GM19351 (cell line): ENCODE results near the gene HOXB2.
"Not testable (repeated sequence)": the region's sequence is repeated elsewhere in the genome, so short reads cannot be mapped to it uniquely, and the experiment has no call there.

Source experiments
- ATAC-seq: cut with Tn5 transposase; IDR thresholded peaks from one replicate; pipeline ENCODE4 v1.9.1; 2021; ENCODE audit warnings: mild to moderate bottlenecking, moderate library complexity; ENCODE audit not compliant: unreplicated experiment

Gene HOXB2

DNA sequence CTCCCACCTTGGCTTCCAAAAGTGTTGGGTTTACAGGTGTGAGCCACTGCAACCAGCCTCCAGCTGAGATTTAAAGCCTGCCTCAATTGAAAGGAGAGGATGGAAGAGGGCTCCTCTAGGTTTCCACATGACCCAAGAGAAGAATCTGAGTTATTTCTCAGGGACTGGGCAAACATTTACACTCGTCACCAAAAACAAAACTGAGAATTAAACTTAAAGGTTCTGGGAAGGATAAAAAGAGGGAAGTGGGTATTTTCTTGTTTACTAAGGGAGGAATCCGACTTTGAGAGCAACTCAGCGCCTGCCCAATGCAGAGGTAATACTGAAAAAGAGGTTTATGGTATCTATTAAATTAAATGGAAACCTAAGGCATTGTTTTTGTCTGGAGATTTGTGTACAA, 27.4 kb downstream of the HOXB2 start:
- ATAC-seq, result no peak

DNA sequence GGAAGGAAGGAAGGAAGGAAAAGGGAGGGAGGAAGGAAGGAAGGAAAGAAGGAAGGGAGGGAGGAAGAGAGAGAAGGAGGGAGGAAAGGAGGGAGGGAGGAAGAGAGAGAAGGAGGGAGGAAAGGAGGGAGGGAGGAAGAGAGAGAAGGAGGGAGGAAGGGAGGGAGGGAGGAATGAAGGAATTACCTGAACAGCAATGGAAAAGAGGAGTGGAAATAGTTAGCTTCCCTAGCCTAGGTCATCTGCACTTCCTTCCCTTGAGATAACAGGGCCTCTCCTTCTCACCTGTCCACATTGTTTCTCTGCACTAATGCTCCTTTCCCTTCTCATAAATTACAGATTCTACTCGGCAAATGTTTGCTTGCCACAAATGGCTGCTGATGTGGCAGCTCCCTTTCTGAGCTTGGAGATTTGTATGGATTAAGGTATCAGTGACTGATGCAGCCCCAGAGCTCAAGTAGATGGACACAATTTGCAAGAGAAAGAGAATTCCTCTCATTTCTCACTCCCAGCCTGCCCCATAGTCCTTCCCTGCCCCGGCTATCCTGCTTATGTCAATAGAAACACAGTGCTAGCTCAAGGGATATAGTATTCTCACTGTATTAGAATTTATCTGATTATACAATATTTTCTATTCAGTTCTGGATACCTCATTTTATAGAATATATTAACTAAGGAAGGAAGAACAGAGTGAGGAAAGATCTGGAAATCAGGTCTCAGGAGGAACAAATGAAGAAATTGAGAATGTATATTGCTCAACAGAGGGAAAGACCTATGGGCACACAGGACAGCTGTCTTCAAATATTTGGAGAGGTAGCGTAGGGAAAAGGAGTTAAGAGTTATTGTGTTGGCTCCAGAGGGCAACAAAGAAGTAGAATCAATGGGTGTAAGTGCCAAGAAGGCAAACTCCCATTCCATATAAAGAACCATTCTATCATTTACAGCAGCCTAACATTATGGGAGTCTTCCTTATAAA, 28.7 kb downstream of the HOXB2 start:
- no peak for ATAC-seq

DNA sequence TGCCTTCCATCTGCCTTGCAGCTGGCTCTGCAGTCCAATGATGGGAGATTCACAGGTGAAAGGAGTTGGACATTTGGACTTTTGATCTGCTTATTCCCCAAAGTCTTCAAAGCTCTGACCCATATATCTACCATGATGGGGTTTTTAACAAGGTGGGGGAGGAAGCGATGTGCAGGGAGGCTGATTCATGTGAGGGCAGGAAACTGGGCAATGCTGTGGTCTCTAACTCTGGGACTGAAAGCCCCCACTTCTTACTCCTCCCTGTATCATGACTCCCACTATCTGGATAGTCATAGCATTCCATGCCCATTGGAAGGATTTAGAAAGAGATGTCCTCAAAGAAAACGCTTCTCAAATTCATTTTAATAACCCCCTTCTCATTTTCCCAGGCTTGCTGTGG, 30.4 kb downstream of the HOXB2 start:
- no peak for ATAC-seq

DNA sequence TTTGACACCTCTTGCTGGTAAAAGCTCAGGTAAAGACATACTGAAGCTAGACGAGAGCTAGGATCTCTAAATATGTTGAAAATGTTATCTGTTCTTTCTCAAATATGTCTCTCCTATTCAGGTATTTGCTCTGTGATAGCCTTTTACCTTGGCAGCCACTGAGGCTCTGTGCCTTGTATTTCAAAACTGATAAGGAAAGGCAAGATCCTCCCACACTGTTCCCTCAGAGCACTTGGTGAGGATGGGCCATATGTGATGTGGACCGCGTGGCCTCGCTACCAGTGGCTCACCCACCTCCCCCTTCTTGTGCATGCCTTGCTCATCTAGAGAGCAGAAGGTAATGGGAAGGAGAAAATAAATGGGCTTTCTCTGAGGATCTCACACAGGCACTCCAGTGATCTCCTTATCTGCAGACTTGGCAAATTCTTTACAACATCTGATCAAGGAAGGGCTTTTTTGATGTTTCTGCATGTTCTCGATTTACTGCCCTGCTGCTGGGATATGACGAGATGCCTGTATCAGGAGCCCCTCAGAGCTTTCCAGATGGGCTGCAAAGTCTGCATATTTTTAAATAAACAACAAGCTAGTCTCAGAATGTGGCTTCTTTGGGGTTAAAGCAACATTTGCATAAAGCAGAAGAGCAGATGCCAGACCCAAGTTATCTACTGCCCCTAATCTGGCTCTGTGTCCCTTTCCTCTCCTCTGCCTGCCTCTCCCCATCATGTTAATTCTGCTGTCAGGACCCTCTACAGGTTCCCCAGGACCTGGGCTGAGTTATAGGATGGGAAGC, 31.0 kb downstream of the HOXB2 start:
- peak; percentile 48 for ATAC-seq

DNA sequence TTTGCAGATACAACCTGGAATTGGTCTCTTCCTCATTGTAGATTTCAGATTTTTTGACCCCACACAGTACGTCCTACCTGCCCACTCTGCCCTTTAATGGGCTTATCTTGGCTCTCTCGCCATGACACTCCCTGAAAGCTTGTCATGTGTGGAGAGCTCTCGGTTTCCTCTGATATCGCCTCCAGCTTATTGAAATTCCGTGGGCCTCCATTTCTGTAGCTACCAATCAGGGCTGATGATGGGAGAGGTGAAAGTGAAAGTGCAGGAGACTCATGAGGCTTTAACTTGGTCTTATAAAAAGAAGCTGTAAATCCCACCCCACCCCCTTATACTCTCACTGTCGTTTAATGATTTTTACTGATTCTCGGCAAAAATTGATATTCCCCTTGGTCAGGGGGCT, 31.8 kb downstream of the HOXB2 start:
- ATAC-seq, result no peak

DNA sequence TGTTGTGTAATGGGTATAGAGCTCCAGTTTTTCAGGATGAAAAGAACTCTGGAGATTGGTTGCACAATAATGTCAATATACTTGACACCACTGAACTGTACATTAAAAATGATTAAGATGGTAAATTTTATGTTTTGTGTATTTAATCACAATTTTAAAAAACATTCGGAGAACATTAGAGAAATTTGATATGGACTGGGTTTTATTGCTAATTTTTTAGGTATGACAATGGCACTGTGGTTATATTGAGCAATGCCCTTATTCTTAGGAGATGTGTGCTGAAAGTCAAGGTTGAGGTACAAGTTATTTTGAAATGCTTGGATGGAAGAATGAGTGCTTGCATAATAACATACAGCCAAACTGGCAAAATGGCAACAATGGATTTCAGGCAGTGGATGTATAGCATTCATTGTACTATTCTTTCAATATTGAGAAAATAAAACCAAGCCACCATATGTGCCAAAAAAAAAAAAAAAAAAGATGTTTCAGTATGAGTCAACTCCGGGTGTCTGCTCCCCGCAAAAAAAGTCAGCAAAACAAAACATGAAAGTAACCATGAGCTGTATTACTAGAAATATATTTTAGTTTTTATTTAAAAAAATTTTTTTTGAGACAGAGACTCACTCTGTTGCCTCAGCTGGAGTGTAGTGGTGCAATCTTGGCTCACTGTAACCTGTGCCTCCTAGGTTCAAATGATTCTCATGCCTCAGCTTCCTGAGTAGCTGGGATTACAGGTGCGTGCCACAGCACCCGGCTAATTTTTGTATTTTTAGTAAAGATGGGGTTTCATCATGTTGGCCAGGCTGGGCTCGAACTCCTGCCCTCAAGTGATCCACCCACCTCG, 33.9 kb downstream of the HOXB2 start:
- ATAC-seq, result no peak

DNA sequence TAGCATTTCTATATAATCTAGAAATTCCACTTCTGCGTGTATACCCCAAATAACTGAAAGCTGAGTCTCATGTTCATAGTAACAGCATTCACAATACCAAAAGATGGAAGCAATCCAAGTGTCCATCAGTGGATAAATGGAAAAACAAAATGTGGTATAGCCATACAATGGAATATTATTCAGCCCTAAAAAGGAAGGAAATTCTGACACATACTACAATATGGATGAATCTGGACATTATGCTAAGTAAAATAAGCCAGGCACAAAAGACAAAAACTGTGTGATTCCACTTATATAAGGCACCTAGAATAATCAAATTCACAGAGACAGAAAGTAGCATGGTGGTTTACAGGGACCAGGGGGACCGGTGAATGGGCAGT, 34.5 kb downstream of the HOXB2 start:
- no peak for ATAC-seq

DNA sequence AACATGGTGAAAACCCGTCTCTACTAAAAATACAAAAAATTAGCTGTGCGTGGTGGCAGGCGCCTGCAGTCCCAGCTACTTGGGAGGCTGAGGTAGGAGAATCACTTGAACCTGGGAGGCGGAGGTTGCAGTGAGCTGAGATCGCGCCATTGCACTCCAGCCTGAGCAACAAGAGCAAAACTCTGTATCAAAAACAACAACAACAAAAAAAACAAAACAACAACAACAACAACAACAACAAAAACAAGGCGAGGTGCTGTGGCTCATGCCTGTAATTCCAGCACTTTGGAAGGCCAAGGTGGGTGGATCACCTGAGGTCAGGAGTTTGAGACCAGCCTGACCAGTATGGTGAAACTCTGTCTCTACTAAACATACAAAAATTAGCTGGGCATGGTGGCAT, 35.2 kb downstream of the HOXB2 start:
- ATAC-seq, result not testable (repeated sequence)

DNA sequence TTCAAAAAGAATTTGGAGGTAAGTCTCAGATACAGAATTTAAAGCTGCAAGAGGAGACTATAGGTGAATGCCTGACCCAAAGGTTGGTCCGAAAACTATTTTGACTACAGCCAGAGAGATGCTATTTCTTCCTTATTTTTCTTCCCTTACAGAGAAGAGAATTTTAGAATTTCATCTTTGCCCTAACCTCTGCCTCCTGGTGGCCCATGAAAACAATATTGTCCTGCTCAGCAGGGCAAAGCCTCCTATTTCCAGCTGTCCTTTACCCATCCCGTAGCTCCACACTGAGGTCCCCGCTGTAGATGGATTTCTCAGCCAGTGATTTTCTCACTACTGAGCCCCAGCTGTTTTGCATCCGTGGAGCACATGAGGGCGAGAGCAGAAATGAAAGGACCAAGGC, 38.7 kb downstream of the HOXB2 start:
- ATAC-seq, result no peak

DNA sequence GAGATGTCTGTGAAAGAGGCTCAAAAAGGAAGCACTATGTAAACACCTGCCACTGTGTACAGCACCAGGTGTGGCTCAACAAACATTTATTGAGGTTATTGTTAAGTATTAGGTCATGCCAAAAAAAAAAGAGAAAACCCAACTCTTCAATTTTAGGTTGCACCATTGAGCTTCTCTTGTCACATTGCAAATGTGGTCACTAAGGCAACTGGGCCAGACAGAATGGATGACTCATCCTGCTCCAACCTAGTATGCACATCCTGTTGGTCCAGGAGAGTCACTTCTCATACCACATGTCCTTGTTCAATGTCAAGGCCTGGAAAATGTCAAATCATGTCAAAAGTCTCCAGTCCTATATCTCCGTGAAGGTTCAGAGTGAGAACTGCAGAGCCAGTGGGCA, 39.1 kb downstream of the HOXB2 start:
- ATAC-seq, result peak; percentile 89

DNA sequence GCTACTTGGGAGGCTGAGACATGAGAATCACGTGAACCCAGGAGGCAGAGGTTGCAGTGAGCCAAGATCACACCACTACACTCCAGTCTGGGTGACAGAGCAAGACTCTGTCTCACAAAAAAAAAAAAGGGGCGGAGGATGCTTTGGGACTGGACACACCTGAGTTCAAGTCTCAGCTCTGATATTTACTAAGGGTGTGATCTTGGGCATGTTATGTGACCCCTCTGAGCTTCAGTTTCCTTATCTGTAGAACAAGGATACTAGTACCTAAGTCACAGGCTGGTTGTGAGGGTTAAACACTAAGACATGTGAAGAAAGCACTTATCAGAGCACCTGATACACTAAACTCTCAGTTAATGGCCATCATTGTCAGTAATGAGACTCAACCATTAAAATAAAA, 40.0 kb downstream of the HOXB2 start:
- ATAC-seq, result no peak

DNA sequence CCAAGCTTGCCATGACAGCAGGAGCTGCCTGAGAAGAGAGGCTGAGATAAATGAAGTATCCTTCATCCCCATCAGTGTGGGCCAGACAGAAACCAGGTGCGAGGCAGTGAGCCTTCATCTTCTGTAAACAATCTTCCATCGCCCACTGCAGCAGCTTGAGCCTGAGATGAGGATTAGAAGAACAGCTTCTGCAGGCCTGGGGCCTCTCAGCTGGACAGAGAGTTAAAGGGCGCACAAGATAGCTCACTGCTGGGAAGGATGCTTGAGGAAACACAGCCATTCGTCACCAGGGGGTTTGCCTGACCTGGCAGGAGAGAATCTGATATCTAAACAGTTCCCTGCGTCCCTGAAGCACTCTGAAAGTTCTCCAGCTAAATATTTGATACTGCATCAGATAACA, 41.2 kb downstream of the HOXB2 start:
- no peak for ATAC-seq

DNA sequence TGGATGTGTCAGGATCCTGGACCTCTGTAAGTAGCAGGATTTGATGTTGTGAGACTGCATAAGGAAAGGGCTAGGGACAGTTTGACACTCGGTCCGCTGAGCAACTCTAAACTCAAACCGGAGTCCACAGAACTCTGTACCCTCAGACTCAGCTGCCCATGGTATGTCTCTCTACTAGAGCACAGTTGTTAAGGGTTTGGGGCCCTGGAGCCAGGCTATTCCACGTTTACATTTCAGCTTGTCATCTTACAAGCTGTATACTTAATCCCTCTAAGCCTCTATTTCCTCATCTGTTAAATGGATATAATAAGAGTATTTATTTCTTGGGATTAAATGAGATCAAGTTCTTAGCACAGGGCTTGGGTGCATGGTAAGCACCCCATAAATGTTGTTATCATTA, 42.0 kb downstream of the HOXB2 start:
- no peak for ATAC-seq

DNA sequence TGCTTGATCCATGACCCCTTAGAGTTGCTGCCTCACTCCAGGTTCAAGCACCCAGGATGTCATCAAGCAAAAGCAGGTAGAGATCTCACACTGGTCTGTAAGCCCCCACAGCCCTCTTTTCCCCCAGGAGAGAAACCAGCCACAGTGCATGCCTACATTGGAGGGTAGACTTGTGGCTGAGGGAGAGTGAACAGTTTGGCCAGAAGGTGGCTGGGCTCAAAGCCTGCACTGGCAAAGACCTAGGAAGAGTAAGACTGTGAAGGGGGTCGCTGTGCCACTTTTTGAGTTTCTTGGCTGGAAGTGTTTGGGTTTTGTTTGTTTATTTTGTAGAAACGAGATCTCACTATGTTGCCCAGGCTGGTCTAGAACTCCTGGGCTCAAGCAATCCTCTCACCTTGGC, 42.6 kb downstream of the HOXB2 start:
- ATAC-seq, result no peak

DNA sequence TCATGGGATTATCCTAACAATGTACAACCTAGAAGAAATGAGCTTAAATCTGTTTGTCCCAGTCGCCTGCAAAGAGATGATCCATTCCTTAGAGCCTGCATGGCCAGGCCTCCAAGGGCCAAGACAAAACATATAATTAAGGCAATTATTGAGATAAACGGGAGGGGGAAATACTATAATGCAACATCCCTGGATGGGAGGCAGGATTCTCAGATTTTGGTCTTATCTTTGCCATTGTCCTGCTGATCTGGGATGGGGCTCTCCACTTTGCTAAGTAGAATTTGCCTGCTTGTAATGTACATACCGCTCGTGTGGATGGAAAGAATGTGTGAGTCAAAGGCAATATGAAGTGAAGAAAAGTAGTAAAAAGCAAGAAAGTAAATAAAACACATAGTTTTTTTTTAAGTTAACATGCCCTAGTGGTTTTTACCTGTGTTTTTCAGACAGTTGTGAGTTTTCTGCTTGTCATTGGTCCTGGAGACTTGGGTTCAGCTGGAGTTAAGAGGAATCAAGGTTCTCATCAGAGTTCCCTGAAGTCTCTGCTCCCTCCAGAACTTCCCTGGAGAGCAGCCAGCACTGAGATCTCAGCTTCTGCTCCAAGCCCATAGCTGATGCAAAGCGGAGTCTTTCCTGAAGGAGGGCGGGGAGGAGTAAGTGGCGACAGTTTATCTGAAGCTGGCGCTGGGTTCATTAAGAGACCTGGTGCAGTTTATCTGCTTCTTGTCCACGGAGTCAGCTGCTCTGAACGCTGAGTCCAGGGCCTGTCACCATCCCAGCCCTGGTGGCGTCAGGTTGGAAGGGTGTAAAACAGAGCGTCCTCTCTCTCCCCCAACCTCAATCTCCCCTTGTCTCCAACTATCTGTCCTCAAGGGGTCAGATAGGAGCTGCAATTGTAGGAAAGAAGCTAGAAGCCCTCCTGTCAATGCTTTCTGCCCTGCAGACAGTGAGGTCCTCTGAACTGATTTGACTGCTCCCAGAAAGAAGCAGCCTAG, 44.2 kb downstream of the HOXB2 start:
- no peak for ATAC-seq

DNA sequence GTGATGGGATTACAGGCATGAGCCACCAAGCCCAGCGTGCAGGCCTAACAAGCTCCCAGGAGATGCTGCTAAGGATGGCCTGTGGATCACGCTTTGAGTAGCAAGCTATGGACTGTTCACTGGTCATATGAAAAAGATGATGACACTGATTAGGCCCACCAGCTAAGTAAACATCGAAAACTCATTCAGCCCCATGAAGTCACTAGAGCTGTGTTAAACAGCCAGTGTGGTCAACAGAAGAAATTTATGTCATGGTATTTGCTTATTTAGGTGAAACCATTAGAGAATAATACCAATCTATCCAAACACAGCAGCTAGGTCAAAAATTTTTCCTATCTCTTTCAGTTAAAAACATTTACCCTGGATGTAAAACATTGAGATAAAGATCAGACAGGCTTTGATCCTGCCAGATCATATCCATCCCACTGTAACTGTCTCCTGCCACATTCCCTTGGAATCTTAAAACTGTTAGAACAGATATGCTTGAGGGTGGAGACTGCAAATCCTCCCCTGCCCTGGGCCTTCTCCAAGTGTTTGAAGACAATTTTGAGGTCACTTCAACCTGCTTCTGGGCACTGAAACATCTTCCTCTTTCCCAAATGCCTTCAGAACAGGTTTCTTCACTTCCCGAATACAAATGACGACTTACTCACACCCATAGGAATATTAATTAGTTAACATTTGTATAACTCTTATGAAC, 45.0 kb downstream of the HOXB2 start:
- ATAC-seq, result no peak

DNA sequence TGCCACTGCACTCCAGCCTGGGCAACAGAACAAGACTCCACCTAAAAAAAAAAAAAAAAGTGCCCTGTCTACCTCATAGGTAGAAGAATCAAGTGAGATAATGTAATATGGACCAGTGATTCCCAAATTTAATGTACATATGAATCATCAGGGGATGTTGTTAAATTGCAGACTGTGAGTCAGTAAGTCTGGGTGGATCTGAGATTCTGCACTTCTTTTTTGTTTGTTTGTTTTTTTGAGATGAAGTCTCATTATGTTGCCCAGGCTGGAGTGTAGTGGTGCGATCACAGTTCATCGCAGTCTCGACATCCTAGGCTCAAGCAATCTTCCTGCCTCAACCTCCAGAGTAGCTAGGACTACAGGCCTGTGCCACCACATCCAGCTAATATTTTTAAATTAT, 45.7 kb downstream of the HOXB2 start:
- no peak for ATAC-seq

DNA sequence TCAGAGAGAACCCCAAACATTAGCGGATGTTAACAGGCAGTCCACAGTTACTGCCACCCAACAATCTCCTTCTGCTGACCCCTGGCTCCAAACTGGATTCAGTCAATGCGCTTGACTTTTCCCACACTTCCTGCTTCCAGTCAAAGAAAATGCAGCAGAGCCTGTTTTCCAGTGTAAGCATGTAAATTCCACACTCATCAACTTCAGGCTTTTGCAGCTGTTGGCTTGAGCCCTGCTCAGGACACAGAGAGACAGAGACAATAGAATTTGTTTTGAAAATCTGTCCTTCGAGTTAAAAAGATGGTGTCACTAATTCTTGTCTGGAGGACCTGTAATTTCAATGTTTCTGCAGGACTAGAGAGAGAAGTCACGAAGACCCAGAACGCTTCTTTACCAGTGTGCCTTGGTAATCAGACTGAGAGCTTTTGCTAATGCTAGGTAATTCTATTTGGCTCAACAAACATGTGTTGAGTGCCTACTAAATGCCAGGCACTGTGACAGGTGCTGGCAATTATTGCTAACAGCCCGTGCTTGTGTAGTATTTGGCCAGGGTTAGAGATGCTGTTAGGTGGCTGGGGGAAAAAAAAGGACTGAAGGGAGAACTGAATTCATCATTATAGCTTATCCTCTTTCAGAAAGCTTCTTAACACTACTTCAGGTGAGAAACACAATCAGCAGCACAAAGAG, 46.6 kb downstream of the HOXB2 start:
- no peak for ATAC-seq

DNA sequence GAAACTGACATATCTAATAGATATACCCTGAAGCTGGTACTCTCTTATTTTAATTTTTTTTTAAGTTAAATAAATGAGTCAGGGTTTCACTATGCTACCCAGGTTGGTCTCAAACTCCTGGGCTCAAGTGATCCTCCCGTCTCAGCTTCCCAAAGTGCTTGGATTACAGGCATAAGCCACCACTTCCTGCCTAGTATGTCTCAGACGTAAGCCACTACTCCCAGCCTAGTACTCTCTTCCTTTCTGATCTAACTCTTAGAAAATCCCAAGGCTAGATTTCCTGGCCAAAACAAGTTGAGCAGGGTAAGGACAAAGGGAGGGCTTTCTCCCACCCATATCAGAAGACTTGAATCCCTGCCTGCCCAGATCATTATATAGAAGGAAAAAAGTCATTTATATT, 47.8 kb downstream of the HOXB2 start:
- ATAC-seq, result no peak
